ENCODE data around the gene TSC22D1. TPM values are rescaled to one million over a fixed set of nuclear protein-coding genes. Genes with fewer than 3 reads are reported as not detected.

The TSC22D1 gene
- total RNA-seq, 2 donors from 2014 or later, result 6.4 to 13.2 TPM

DNA sequence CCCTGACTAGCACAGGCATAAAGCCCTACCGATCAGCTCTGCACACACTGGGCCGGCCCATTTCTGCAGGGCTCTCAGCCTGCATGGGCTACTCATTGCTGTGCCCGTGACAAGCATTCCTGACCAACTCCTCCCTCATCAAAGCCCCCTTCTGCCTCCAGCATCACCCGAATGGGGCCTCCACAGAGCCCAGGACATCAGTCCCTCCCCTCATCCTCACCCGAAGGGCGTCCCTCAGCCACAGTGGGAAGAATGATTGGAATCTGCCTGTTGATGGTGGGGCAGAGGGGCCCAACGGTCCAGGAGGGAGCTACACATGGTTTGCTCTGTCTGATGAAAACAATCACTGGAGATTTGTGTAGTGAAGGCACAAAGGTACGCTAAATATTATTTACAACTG, 158.7 kb downstream of the TSC22D1 start:
- Mint-ChIP-seq H3K4me3 (no peak overlapping the region), H3K36me3 (no peaks in the 10 kb centered on the region), H3K4me1 (ENCODE audit: low read depth in 2 of 2) (no peaks in the 10 kb centered on the region), H3K27ac (no peak overlapping the region), H3K27me3 (peaks cover 11 to 25% of the 10 kb centered on the region in 2 donors), H3K9me3 (no peaks in the 10 kb centered on the region)
- ATAC-seq (peak in 1 of 2 donors; percentile 20), DNase-seq (ENCODE audit: low spot score) (no peak)

DNA sequence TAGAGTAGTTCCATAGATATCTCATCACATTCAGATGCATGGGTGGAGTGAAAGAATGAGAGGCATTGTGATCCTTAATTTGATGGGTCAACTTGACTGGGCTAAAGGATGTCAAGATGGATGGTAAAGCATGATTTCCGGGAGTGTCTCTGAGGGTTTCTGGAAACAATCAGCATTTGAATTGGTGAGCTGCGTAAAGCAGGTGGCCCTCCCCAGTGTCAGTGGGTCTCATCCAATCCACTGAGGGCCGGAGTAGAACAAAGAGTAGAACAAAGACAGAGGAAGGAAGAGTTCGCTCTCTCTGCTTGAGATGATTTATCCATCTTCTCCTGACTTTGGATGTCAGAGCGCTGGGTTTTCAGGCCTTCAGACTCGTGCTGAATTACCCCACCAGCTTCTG, 159.4 kb downstream of the TSC22D1 start:
- H3K4me3 Mint-ChIP-seq, result no peak overlapping the region
- H3K4me1 Mint-ChIP-seq (ENCODE audit: low read depth in 2 of 2), result peaks cover 0 to 4% of the 10 kb centered on the region in 2 donors
- H3K9me3 Mint-ChIP-seq, result no peaks in the 10 kb centered on the region
- H3K36me3 Mint-ChIP-seq, result no peaks in the 10 kb centered on the region
- peaks cover 7 to 18% of the 10 kb centered on the region in 2 donors for H3K27me3 Mint-ChIP-seq
- ATAC-seq, result no peak
- H3K27ac Mint-ChIP-seq, result no peak overlapping the region
- DNase-seq (ENCODE audit: low spot score), result no peak

DNA sequence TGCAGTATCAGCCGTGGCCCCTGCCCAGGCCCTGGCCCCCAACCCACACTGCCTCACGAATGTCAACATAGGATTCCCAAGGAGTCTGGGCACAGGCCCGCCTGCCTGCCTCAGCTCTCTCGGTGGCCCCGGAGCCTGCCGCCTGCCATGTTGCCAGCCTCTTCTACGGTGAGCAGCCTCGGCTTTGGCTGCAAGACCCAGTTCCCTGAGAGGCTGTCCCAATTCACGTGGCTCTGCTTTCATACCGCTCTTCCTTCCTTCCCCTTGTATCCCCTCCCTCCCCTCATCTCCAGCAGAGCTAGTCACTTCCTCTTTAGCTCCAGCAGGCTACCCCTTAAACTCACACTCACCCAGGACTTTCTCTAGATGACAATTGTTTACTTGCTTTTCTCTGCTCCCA, 159.8 kb downstream of the TSC22D1 start:
- DNase-seq (ENCODE audit: low spot score) (no peak), ATAC-seq (peak in 1 of 2 donors; percentile 5)
- Mint-ChIP-seq H3K9me3 (no peaks in the 10 kb centered on the region), H3K27ac (no peak overlapping the region), H3K27me3 (peaks cover 7 to 13% of the 10 kb centered on the region in 2 donors), H3K4me1 (ENCODE audit: low read depth in 2 of 2) (peaks cover 0 to 4% of the 10 kb centered on the region in 2 donors), H3K4me3 (peak overlapping the region; percentile 7), H3K36me3 (no peaks in the 10 kb centered on the region)

DNA sequence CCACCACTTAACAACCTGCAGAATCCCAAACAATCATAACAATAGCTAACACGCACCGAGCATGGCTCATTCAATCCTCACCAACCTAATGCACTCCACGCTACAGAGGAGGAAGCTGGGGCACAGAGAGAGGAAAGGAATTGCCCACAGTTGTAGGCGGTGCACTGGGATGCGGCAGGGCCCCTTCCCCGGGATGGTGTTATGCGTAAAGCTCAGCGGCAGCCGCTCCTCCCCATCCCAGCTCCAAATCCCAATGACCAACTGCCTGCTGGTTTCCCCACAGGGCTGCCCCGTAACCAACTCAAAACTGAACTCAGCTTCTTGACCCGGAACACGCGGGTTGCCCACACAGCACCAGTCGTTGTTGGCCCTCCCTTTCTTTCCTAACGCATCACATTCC, 160.3 kb downstream of the TSC22D1 start:
- peaks cover 7 to 11% of the 10 kb centered on the region in 2 donors for H3K27me3 Mint-ChIP-seq
- H3K4me1 Mint-ChIP-seq (ENCODE audit: low read depth in 2 of 2), result peaks cover 0 to 4% of the 10 kb centered on the region in 2 donors
- ATAC-seq, result no peak
- H3K27ac Mint-ChIP-seq, result no peak overlapping the region
- H3K4me3 Mint-ChIP-seq, result peak overlapping the region; percentile 7
- H3K36me3 Mint-ChIP-seq, result no peaks in the 10 kb centered on the region
- DNase-seq (ENCODE audit: low spot score), result no peak
- no peaks in the 10 kb centered on the region for H3K9me3 Mint-ChIP-seq

DNA sequence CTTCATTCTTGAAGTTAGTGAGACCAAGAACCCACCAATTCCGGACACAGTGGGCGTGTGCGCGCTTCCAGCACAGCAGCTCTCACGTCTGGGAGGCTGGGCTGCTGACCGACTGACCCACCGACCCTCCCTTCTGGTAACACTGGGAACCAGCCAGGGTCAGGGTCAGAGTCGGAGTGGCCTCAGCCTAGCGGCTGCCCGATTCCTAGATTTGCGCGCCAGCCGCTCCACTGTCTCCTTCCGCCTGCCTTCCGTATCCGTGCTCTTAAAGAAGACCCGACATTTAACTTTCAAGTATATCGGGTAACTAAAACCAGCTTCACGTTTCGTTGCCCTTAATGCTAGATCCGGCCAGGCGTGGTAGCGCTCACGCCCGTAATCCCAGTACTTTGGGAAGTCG, 161.4 kb downstream of the TSC22D1 start:
- H3K27me3 Mint-ChIP-seq, result peaks cover 7 to 11% of the 10 kb centered on the region in 2 donors
- H3K36me3 Mint-ChIP-seq, result no peaks in the 10 kb centered on the region
- H3K9me3 Mint-ChIP-seq, result no peaks in the 10 kb centered on the region
- H3K4me1 Mint-ChIP-seq (ENCODE audit: low read depth in 2 of 2), result peaks cover 0 to 4% of the 10 kb centered on the region in 2 donors
- ATAC-seq (no peak), DNase-seq (ENCODE audit: low spot score) (no peak)
- H3K27ac Mint-ChIP-seq, result no peak overlapping the region
- no peak overlapping the region for H3K4me3 Mint-ChIP-seq

DNA sequence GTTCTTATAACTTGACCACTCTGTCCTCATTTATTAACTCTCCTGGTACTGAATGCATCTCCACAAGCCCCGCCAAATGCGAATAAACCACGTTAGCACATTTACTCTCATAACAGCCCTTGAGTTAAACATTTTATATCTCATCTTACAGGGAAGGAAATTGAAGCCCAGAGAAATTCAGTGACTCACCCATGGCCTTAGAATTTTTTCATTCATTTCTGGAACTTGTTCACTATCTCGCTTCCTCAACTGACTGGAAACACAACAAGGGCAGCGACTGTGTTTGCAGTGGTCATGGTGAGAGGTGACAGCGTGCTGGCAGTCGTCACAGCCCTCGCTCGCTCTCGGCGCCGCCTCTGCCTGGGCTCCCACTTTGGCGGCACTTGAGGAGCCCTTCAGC, 163.0 kb downstream of the TSC22D1 start:
- no peak overlapping the region for H3K27ac Mint-ChIP-seq
- no peaks in the 10 kb centered on the region for H3K36me3 Mint-ChIP-seq
- no peak overlapping the region for H3K4me3 Mint-ChIP-seq
- ATAC-seq (no peak), DNase-seq (ENCODE audit: low spot score) (no peak)
- H3K9me3 Mint-ChIP-seq, result no peaks in the 10 kb centered on the region
- H3K4me1 Mint-ChIP-seq (ENCODE audit: low read depth in 2 of 2), result peaks cover 0 to 4% of the 10 kb centered on the region in 2 donors
- H3K27me3 Mint-ChIP-seq, result peaks cover 7 to 18% of the 10 kb centered on the region in 2 donors

DNA sequence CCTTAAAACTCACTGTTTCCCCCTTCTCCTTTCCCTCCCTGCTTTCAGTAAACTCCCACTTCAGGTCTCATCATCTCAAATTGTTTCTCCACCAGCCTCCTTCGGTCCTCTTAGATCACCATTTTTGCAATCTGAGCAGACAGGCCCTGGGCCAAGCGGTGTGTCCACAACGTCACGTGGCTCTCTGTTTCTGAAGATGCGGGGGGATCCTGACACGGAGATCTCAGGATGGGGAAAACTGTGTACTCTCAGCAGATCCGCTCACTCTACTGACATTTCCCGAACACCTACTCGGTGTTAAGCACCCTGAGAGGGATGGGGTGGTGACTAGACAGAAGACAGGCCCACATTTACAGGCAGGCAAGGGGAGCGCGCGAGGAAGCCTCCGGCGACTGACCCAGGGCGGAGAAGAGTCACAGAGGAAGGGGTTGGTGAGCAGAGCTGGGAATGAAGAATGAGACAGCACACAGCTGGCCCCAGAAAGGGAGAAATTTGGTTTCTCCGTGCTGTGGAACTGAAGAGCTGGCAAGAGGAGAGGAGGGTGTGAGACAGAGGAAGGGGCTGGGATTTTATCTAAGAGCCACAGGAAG, 163.7 kb downstream of the TSC22D1 start:
- H3K9me3 Mint-ChIP-seq, result no peaks in the 10 kb centered on the region
- DNase-seq (ENCODE audit: low spot score) (no peak), ATAC-seq (no peak)
- no peak overlapping the region for H3K27ac Mint-ChIP-seq
- H3K4me1 Mint-ChIP-seq (ENCODE audit: low read depth in 2 of 2), result peaks cover 0 to 4% of the 10 kb centered on the region in 2 donors
- no peaks in the 10 kb centered on the region for H3K36me3 Mint-ChIP-seq
- peaks cover 7 to 18% of the 10 kb centered on the region in 2 donors for H3K27me3 Mint-ChIP-seq
- H3K4me3 Mint-ChIP-seq, result no peak overlapping the region

DNA sequence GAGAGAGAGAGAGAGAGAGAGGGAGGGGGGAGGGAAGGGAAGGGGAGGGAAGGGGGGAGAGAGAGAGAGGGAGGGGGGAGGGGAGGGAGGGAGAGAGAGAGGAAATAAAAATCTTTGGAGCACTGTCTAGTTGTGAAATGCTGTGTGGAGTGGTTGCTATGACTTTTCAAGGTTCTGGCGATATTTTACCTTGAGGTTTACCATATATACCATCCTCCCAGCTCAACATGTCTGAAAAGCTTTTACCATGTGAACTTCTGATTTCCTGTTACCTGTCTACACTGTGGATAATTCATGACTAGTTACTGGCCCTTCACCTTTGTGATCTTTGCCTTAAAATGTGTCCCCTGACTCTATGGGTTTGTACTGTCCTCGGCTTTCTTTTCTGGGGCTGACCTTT, 164.3 kb downstream of the TSC22D1 start:
- Mint-ChIP-seq H3K36me3 (no peaks in the 10 kb centered on the region), H3K4me3 (no peak overlapping the region), H3K4me1 (ENCODE audit: low read depth in 2 of 2) (peaks cover 0 to 4% of the 10 kb centered on the region in 2 donors), H3K27me3 (peaks cover 7 to 24% of the 10 kb centered on the region in 2 donors), H3K9me3 (no peaks in the 10 kb centered on the region), H3K27ac (no peak overlapping the region)
- no peak for ATAC-seq
- DNase-seq (ENCODE audit: low spot score), result no peak

DNA sequence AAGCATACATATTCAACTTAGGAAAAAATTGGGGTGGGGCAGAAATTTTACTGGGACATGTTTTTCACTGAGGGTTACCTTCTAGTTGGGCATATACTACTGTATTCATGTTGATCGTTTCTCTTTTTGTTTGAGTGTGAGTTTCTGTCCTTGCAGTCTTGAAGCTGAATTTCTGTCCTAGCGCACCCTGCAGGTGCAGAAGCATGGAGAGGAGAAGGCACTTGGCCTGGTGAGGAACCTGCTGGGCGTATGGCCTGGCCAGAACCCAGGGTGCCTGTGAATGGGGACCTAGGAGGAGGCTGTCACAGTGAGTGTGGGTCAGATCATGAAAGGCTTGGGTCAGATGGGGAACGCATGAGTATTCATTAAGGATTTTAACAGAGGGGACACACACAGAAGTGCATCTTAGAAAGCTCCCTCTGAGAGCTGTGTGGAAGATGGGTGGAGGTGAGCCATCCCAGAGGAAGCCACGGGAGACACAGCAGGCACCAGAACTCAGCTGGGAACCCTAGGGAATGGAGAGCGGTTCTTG, 165.7 kb downstream of the TSC22D1 start:
- H3K36me3 Mint-ChIP-seq, result no peaks in the 10 kb centered on the region
- no peak for DNase-seq (ENCODE audit: low spot score)

DNA sequence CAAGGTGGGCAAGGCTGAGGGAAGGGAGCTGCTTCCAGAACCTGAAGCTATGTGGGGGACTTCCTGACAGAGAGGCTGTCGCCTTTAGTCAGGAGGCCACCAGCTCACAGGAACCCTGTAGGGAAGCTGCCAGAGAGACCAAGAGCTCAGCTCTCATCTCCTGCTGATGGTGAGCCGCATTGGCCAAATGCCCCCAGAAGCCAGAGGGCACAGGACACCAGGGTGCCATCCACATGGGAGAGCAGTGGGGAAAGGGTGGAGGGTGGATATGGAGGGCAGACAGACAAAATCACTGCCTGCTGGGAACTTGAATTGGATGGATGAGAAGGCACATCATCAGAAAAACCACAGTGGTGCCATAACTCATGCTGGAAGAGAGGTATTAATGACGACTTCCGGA, 166.5 kb downstream of the TSC22D1 start:
- Mint-ChIP-seq H3K4me1 (ENCODE audit: low read depth in 2 of 2) (peaks cover 0 to 4% of the 10 kb centered on the region in 2 donors), H3K27ac (no peak overlapping the region), H3K36me3 (no peaks in the 10 kb centered on the region), H3K9me3 (no peaks in the 10 kb centered on the region), H3K27me3 (peaks cover 6 to 32% of the 10 kb centered on the region in 2 donors), H3K4me3 (no peak overlapping the region)
- no peak for ATAC-seq
- no peak for DNase-seq (ENCODE audit: low spot score)

More for the DNA sequence above, 165.7 kb downstream of the TSC22D1 start:
- no peak overlapping the region for H3K4me3 Mint-ChIP-seq
- H3K27ac Mint-ChIP-seq, result no peak overlapping the region
- H3K9me3 Mint-ChIP-seq, result no peaks in the 10 kb centered on the region
- ATAC-seq, result no peak
- H3K27me3 Mint-ChIP-seq, result peaks cover 6 to 27% of the 10 kb centered on the region in 2 donors
- peaks cover 0 to 4% of the 10 kb centered on the region in 2 donors for H3K4me1 Mint-ChIP-seq (ENCODE audit: low read depth in 2 of 2)

DNA sequence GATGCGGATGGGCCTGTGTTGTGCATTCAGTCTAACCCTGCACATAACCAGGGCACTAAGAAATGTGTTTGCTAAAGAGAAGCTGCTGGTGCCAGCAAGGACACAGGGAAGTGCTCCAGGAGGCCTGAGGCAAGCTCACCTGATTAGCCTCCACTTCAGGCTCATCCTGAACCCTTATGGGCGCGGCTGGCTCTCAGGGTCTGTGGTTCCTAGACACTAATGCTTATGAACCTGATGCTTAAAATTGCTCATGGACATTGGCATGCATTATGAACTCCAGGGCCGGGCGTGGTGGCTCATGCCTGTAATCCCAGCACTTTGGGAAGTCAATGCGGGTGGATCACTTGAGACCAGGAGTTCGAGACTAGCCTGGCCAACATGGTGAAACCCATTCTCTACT, 168.2 kb downstream of the TSC22D1 start:
- peaks cover 8 to 39% of the 10 kb centered on the region in 2 donors for H3K27me3 Mint-ChIP-seq
- H3K9me3 Mint-ChIP-seq, result no peaks in the 10 kb centered on the region
- peaks cover 0 to 4% of the 10 kb centered on the region in 2 donors for H3K4me1 Mint-ChIP-seq (ENCODE audit: low read depth in 2 of 2)
- no peak overlapping the region for H3K4me3 Mint-ChIP-seq
- ATAC-seq, result no peak
- no peak overlapping the region for H3K27ac Mint-ChIP-seq
- no peaks in the 10 kb centered on the region for H3K36me3 Mint-ChIP-seq
- DNase-seq (ENCODE audit: low spot score), result no peak

DNA sequence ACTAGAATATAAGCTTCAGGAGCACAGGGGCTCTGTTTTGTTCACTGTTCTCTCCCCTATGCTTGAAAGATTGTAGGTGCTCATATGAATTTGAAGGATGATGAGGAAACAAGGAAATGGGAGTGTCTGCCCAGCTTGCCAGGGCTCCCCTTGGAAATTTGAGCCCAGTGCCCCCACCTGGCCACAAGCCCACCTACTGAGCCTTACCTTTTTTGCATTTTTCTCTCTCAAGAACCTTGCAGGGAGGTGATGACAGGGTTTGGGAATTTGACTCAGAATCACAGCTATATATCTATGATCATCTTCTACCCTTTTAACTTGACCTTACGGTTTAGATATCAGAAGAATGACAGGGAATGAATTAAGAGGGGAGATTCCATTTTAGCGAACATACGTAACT, 168.8 kb downstream of the TSC22D1 start:
- no peak for ATAC-seq
- peaks cover 0 to 4% of the 10 kb centered on the region in 2 donors for H3K4me1 Mint-ChIP-seq (ENCODE audit: low read depth in 2 of 2)

DNA sequence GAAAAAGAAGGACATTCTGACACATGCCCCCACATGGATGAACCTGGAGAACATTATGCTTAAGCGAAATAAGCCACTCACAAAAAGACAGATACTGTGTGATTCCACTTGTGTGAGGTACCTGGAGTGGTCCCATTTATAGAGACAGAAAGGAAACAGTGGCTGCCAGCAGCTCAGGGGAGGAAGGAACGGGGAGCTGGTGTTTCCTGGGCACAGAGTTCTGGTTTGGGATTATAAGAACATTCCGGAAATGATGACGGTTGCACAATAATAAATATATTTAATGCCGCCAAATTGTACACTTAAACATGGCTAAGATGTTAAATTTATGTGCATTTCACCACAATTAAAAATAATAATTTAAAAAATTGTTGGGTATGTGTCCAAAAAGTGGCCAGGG, 169.5 kb downstream of the TSC22D1 start:
- Mint-ChIP-seq H3K4me3 (no peak overlapping the region), H3K9me3 (no peaks in the 10 kb centered on the region), H3K4me1 (ENCODE audit: low read depth in 2 of 2) (no peaks in the 10 kb centered on the region), H3K27ac (no peak overlapping the region), H3K36me3 (no peaks in the 10 kb centered on the region), H3K27me3 (peaks cover 8 to 39% of the 10 kb centered on the region in 2 donors)
- no peak for DNase-seq (ENCODE audit: low spot score)
- no peak for ATAC-seq

More for the DNA sequence above, 168.8 kb downstream of the TSC22D1 start:
- H3K9me3 Mint-ChIP-seq, result no peaks in the 10 kb centered on the region
- H3K27ac Mint-ChIP-seq, result no peak overlapping the region
- H3K4me3 Mint-ChIP-seq, result no peak overlapping the region
- H3K27me3 Mint-ChIP-seq, result peaks cover 8 to 39% of the 10 kb centered on the region in 2 donors
- no peaks in the 10 kb centered on the region for H3K36me3 Mint-ChIP-seq
- DNase-seq (ENCODE audit: low spot score), result no peak

DNA sequence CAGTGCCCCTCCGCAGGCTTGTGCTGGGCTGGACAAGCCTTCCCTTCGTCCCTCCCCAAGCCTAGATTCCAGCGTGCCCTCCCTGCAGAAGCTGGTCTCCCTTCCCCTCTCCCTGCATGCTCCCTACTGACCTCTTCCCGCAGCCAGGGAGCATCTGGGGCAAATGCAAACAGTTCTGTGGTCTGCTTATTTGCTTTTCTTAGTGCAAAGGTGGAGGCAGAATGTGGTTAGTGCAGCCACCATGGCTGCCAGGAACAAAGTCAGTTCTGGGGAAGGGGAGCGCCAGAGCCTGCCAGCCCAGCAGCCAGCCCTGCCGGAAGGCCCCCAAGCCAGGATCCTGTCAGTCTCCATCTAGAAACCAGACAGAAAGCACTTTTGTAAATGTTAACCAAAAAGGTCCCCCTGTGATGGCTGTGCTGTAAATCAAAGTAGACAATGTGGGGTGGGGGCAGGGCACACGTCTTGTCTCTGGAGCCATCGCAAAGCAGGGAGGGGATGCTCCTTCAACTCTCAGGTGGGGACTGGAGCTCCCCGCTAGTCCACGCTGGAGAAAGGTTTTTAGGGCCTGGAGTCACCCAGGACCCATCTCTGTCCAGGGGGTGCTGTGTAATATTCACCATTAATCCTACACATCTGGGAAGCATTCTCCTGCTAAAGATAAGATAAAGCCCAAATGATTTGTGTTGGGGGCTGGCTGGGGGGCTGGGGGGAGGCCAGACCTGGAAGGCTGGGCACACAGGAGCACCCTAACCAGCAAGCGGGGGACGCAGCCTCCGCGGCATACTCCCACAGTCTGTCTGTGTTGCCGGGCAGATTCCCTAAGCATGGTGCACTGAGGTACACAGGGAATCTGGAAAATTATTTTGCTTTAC, 171.6 kb downstream of the TSC22D1 start:
- peaks cover 8 to 38% of the 10 kb centered on the region in 2 donors for H3K27me3 Mint-ChIP-seq
- H3K27ac Mint-ChIP-seq, result no peak overlapping the region

More for the DNA sequence above, 171.6 kb downstream of the TSC22D1 start:
- Mint-ChIP-seq H3K9me3 (no peaks in the 10 kb centered on the region), H3K36me3 (no peaks in the 10 kb centered on the region), H3K4me3 (no peak overlapping the region), H3K4me1 (ENCODE audit: low read depth in 2 of 2) (no peaks in the 10 kb centered on the region)
- DNase-seq (ENCODE audit: low spot score) (no peak), ATAC-seq (no peak)

Measured in natural killer cell treated with Interleukin-12 subunit alpha and Interleukin-12 subunit beta and Interleukin-15 and Interleukin-18, amount 100 ng/mL, for 72 hours (primary cell).